ENCODE data around the gene SPIRE1. TPM values are rescaled to one million over a fixed set of nuclear protein-coding genes. Genes with fewer than 3 reads are reported as not detected.

SPIRE1 gene
- total RNA-seq, 1 donor from 2014 or later: 31.8 TPM

DNA sequence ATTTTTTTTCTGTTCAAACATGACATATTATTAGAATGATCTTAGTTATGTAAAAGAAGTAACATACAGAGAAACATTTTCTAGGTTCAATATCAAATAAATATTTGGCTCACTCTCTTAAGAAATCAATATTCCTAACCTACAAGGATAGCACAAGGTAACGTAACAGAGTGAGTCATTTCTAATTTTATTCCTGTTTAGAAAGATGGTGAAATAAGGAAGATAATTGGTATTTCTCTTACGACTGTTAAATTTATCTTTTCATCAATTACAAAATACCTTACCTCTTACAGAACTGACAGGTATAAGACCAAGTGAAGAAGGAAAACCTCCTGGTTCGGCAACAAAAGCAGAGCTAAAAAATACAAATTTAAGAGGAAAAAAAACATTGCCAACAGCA lies 205.1 kb downstream of the SPIRE1 start:
- DNase-seq (ENCODE audit: low read depth, low spot score): no peak

DNA sequence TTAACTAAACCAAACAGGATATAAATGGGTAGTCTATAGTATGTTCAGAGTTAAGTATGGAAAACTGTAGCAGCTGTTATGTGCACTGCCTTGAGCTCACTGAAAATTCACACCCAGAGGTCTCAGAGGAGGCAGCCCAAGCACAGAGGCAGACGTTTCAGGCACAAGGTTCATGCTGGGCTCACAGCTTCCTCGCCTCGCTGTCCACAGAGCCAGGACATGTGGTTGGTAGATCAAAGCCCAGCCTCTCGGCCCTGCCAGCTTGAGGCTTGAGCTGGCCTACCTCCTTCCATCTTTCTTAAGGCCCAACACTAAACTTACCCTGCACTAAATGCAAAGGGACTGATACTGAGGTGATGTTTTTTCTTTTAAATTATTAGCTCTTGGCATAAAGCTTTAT lies 206.5 kb downstream of the SPIRE1 start:
- DNase-seq (ENCODE audit: low read depth, low spot score): no peak

DNA sequence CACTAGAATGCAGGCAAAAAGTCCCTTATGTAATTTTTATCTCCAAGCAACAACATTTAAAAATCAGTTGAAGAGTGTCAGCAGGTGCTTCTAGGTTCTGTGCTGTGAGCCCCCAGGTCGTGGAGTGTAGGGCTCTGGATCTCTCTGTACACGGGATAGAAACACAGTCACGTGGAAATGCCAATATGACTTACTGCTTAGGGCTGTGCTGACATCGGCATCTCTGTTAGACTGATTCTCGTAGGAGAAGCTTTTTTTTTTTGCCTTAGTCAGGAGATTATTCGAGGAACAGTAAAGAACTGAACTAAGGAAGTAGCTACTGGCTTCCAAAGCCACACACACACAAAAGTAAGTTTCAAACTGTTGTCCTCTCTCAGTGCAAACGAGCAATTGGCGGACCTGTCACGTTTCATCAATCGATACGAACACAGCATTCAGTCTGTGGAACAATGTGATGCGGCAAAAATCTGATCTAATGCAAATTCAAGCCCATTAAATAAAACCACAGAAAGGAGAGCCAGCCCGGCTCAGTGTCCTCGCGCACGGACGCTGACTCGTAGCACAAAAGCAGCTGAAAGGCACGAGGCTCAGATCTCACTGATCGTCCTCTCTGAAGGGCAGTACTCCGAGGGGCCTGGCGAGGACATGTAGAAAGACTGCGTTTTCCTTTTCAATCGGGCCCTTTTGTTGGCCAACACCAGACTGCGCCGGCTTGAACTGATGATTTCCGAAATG lies 208.7 kb downstream of the SPIRE1 start:
- no peak for DNase-seq (ENCODE audit: low read depth, low spot score)

- DNase-seq (ENCODE audit: low read depth, low spot score): no peak
These were observed 212.4 kb downstream of the SPIRE1 start for GRCh38 chr18:12445554-12445953.

- DNase-seq (ENCODE audit: low read depth, low spot score): no peak
These were observed 214.4 kb downstream of the SPIRE1 start for GRCh38 chr18:12443551-12443950.

DNA sequence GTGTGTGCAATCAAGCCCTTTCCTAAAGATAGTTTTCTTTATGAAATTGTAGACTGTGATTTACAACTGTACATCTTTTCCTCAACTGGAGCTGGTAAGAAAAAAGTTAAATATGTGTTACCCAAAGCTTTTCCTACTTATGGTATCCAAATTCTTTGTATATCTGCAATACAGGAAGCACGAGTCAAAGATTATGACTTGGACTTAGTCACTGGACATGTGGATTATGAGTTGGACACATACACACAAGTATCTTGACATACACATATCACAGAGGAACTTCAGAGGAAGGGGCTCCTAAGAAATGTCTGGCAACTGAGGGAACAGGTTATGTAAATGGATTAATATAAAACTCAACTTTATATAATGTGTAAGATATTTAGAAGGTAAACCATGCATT lies 215.0 kb downstream of the SPIRE1 start:
- DNase-seq (ENCODE audit: low read depth, low spot score): no peak

DNA sequence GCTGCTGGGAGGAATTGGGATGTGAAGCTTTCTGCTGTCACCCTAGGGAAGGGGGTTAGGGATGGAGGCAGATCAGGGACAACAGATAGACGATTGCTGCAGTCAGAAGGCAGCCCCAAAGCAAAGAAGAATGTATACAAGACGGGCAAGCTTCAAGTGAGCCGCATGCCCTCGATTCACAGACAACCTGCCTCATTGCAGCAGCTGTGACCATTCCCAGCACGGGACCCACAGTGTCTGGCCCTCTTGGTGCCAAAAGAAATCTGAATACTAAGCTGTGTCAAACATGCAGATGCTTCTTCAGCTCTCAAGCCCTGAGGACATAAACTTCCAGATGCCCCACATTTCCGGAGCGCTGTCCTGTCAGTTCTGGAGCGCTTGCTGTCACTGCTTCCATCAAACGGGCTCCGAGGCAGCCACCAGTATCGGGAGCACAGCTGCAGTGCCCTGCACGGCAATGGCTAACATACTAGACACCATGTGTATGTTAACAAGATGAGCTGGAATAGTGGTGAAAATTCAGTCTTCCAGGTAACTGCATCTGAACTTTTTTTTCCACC lies 216.4 kb downstream of the SPIRE1 start:
- DNase-seq (ENCODE audit: low read depth, low spot score): no peak

DNA sequence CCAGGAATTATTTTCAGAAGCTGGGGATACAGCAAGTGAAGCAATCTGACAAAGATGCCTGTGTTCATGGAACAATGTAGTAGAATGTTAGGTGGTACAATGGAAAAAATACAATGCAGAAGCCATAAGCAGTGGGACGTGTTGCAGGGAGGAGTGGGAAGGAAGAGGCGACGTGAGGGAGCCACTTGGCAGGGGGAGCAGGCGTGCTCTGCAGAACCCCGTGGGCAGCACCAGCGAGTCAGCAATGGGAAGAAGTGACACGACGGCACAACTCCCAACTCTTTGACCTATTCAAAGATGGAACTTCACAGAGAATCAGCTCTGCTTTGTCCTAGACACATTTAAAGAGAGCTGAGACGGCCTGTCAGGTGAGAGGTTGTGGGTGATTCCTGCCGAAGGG lies 219.7 kb downstream of the SPIRE1 start:
- no peak for DNase-seq (ENCODE audit: low read depth, low spot score)

GRCh38 chr18:12435867-12436266 lies 222.0 kb downstream of the SPIRE1 start:
- no peak for DNase-seq (ENCODE audit: low read depth, low spot score)

DNA sequence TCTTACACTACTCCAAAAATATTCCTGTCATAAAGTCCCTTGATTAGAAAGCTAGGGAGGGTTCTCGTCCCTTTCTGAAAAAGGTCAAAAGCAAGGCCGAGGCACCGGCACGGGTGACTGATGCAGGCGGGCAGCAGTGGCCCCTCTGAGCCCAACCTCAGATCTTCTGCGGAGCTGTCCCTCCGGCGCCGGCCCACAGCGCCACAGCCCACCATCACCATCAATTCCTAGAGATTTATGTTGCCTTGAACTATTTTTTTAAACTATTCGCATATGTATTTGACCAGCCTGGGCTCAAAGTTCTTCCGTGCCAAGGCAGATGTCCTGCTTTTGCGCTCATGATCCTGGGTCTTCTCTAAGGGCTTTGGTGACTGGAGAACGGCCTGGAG lies 223.4 kb downstream of the SPIRE1 start:
- DNase-seq (ENCODE audit: low read depth, low spot score): no peak

DNA sequence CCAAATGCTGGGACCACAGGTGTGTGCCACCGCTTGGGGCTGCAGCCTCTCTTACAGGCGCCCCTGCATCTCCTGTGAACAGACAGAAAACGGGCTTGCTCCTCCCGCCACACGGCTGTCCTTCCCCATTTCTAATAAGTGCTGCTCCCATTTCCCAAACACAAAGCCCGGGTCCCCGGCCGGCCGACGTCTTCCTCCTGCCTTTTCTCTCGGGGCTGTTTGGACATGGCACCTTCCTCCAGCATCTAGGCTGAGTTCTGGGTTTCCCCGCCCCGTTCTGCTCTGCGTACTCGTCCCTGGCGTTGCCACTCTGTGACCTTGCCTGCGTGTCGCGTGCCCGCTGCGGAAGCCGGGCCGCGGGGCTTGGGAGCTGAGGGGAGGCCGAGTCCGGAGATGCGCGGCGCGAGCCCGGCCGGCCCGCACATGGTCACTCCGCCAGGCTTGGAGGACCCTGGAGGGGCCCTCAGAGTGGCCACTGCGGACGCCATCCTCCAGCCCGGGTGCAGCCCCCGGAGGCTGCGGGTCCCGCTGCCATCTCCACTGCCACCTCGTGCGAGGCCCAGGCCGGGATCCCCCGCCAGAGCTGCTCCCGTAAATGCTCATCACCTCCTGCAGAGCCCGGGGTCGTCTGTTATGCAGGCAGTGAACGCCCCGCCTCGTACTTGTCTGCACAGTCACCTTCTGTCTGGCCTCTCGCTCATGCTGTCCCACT lies 223.9 kb downstream of the SPIRE1 start:
- DNase-seq (ENCODE audit: low read depth, low spot score): no peak

DNA sequence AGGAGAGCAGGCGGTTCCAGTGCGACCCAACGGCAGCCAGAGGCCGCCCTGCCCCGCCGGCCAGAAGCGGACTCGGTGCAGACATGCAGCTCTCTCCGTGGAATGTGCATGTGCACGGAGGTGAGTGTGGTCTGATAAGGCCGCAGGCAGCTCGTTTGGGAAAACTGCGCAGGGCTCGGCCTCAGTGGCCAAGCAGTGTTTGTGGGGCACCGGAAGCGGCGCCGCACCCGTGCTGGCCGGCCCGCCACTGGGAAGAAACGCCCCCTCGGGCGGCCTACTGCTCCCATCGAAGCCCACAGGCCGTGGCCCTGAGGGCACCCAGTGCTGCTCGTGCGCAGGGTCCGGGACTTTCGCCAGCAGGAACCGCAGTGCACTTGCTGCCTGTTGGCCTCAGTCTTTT lies 225.0 kb downstream of the SPIRE1 start:
- no peak for DNase-seq (ENCODE audit: low read depth, low spot score)

- no peak for DNase-seq (ENCODE audit: low read depth, low spot score)
These were observed 225.7 kb downstream of the SPIRE1 start for GRCh38 chr18:12432196-12432595.

DNA sequence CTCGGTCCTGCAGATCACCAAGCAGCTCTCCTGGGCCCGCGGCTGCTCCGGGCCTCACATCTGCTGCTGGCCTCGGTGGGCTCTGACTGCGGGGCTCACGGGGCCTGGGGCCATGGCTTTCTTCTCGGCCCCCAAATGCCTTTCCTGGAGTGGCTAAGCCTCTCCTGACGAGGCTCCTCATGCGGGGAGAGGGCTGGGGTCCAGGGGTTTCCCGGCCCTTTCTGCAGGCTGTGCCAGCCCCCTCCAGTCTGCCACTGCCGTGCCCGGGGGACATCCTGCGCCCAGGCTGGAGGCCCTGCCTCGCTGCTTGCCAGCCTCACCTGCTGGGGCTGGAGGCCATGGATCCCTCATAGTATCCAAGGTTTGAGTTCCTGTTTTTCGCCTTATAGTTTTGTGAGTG lies 226.3 kb downstream of the SPIRE1 start:
- DNase-seq (ENCODE audit: low read depth, low spot score): no peak

DNA sequence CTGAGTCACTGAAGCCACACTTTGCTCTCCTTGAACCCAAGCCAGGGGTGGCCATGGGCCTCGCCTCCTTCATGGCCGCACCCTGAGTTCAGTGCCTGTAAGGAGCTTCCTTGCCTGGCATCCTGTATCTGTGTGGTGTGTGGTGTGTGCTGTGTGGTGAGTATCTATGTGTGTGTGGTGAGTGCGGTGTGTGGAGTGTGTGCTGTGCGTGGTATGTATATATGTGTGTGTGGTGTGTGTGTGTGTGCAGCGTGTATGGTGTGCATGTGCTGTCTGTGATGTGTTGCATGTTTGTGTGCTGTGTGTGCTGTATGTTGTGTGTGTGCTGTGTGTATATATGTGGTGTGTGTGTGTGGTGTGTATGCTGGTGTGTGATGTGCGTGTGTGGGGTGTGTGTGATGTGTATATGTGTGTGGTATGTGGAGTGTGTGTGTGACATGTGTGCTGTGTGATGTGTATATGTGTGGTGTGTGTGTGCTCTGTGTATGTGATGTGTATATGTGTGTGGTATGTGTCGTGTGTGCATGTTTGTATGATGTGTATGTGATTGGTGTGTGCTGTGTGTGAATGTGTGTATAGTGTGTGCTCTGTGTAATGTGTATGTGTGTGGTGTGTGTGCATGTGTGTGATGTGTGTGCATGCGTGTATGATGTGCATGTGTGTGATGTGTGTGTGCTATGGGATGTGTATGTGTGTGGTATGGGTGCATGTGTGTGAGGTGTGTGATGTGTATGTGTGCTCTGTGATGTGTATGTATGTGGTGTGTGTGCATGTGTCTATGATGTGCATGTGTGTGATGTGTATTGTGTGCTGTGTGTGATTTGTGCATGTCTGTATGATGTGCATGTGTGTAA lies 227.5 kb downstream of the SPIRE1 start:
- no peak for DNase-seq (ENCODE audit: low read depth, low spot score)

- no peak for DNase-seq (ENCODE audit: low read depth, low spot score)
These were observed 228.4 kb downstream of the SPIRE1 start for GRCh38 chr18:12429556-12429955.

- DNase-seq (ENCODE audit: low read depth, low spot score): no peak
These were observed 229.0 kb downstream of the SPIRE1 start for GRCh38 chr18:12428923-12429322.

- DNase-seq (ENCODE audit: low read depth, low spot score): no peak
These were observed 231.0 kb downstream of the SPIRE1 start for GRCh38 chr18:12426924-12427323.

GRCh38 chr18:12424252-12424651 lies 233.7 kb downstream of the SPIRE1 start:
- DNase-seq (ENCODE audit: low read depth, low spot score): no peak

- DNase-seq (ENCODE audit: low read depth, low spot score): no peak
These were observed 234.1 kb downstream of the SPIRE1 start for GRCh38 chr18:12423820-12424219.

DNA sequence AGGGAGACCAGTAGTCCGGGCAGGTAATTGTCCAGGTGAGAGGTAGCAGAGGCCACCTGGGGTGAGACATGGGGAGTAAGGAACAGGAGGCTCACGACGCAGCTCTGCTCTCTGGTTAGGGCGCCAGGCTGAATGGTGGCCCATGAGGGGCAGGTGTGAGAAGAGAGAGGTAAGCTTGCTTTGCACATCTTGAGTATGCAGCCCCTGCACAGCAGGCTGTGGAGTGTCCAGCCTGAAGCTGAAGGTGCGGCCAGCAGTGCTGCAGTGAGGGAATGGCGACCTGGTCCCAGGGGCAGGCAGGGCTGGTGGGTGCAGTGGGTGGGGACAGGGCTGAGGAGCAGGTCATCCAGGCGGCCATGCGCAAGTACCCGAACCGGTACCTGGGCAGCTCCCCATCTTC lies 234.5 kb downstream of the SPIRE1 start:
- no peak for DNase-seq (ENCODE audit: low read depth, low spot score)

DNA sequence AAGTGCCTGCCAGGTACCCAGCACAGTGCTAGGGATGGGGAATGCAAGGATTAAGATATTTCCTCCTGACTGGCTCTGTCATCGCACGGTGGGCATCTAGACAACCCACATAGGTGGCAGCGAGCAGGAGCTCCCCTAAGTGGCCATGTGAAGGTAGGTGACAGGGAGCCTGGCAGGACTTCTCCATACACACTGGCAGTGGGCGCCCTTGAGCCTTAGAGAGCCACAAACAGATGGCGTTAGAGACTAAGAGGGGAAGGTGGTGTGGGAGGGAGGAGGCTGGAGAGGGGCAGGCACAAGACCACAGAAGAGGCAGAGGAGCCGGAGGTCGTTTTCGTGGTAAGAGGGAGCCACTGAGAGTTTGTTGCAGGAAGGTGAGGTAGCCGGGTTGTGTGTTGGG lies 235.0 kb downstream of the SPIRE1 start:
- no peak for DNase-seq (ENCODE audit: low read depth, low spot score)

All from pulmonary artery endothelial cell (primary cell).